HepG2 (cell line): ENCODE measurements around the gene ABCF1. TPM values are rescaled to one million over a fixed set of nuclear protein-coding genes. Genes with fewer than 3 reads are reported as not detected.

Experiments
- CCDC6 ChIP-seq: sonication (generic); formaldehyde crosslinking; IDR thresholded peaks from 2 replicates; pipeline ENCODE4 v1.8.1; 2022; ENCODE audit warnings: mild to moderate bottlenecking, missing genetic modification reagents, moderate library complexity
- ERF ChIP-seq: IDR thresholded peaks from 2 replicates; pipeline ENCODE4 v1.6.1; 2018; ENCODE audit warnings: missing biosample characterization, missing genetic modification reagents
- FOXA3 ChIP-seq: IDR thresholded peaks from 2 replicates; pipeline ENCODE4 v1.6.1; 2016; ENCODE audit warnings: missing genetic modification reagents, missing compliant biosample characterization
- FOXC1 ChIP-seq: sonication (generic); formaldehyde crosslinking; IDR thresholded peaks from 2 replicates; pipeline ENCODE4 v1.8.0; 2022; ENCODE audit warnings: mild to moderate bottlenecking, missing genetic modification reagents, borderline replicate concordance
- HCFC1 ChIP-seq: fragments of 150-350 bp; IDR thresholded peaks from 2 replicates; pipeline ENCODE4 v1.6.1; 2014; ENCODE audit warnings: low read depth, low read length
- HOXA3 ChIP-seq: sonication (generic); formaldehyde crosslinking; IDR thresholded peaks from 2 replicates; pipeline ENCODE4 v1.5.0; 2020; ENCODE audit warnings: missing genetic modification reagents
- IKZF5 ChIP-seq: IDR thresholded peaks from 2 replicates; pipeline ENCODE4 v1.6.1; 2018; ENCODE audit warnings: missing genetic modification reagents, mild to moderate bottlenecking, missing compliant biosample characterization
- MAFK ChIP-seq, 2 experiments: IDR thresholded peaks in 1 of 2; conservative IDR thresholded peaks in 1 of 2; 2 replicates each; pipeline ENCODE4 v1.6.1; 2011; ENCODE audit warnings: improper control_type of control experiment in 2 of 2, low read length in 2 of 2
- MXD3 ChIP-seq: IDR thresholded peaks from 2 replicates; pipeline ENCODE4 v1.6.1; 2016; ENCODE audit warnings: mild to moderate bottlenecking, missing biosample characterization, missing genetic modification reagents
- TBP ChIP-seq: sonication (generic); formaldehyde crosslinking; IDR thresholded peaks from 2 replicates; pipeline ENCODE4 v1.5.0; 2020; ENCODE audit warnings: missing genetic modification reagents
- ZBTB34 ChIP-seq: sonication (generic); formaldehyde crosslinking; IDR thresholded peaks from 2 replicates; pipeline ENCODE4 v1.8.0; 2022; ENCODE audit warnings: mild to moderate bottlenecking, missing genetic modification reagents
- ZFP37 ChIP-seq: sonication (generic); formaldehyde crosslinking; IDR thresholded peaks from 2 replicates; pipeline ENCODE4 v1.4.0; 2020; ENCODE audit warnings: missing genetic modification reagents, borderline replicate concordance
- ZKSCAN8 ChIP-seq: IDR thresholded peaks from 2 replicates; pipeline ENCODE4 v1.6.1; 2016; ENCODE audit warnings: borderline replicate concordance, missing genetic modification reagents, missing compliant biosample characterization
- ZNF121 ChIP-seq: sonication (generic); formaldehyde crosslinking; IDR thresholded peaks from 2 replicates; pipeline ENCODE4 v1.5.0; 2020; ENCODE audit warnings: mild to moderate bottlenecking, missing genetic modification reagents
- ZNF3 ChIP-seq: IDR thresholded peaks from 2 replicates; pipeline ENCODE4 v1.7.0; 2017; ENCODE audit warnings: inconsistent platforms
- ZNF318 ChIP-seq: sonication (generic); formaldehyde crosslinking; IDR thresholded peaks from 2 replicates; pipeline ENCODE4 v1.4.0; 2020; ENCODE audit warnings: mild to moderate bottlenecking, missing genetic modification reagents
- ZNF496 ChIP-seq: sonication (generic); formaldehyde crosslinking; IDR thresholded peaks from 2 replicates; pipeline ENCODE4 v1.8.1; 2023; ENCODE audit warnings: mild to moderate bottlenecking, moderate library complexity, missing genetic modification reagents; ENCODE audit not compliant: insufficient replicate concordance
- ZNF83 ChIP-seq: sonication (generic); formaldehyde crosslinking; IDR thresholded peaks from 2 replicates; pipeline ENCODE4 v1.4.0; 2020; ENCODE audit warnings: missing genetic modification reagents, mild to moderate bottlenecking, borderline replicate concordance
- ZNF850 ChIP-seq: sonication (generic); formaldehyde crosslinking; conservative IDR thresholded peaks from 2 replicates; pipeline ENCODE4 v1.9.0; 2021; ENCODE audit warnings: mild to moderate bottlenecking, missing genetic modification reagents
- polyA plus RNA-seq, 8 experiments: library from polyadenylated mRNA; depleted of rRNA in 3 of 8; stranded (reverse) in 7 of 8; unstranded in 1 of 8; fragments of >200 nt; fragmentation: Illumina TruSeq in 4 of 8; extraction: Trizol in 4 of 8; gene quantifications; 2 replicates each; pipeline versions ENCODE4 v1.2.1 to v1.2.3, GENCODE V29; 2011 to 2016; ENCODE audit warnings: low read depth in 4 of 8, missing spikeins in 1 of 8, mixed read lengths in 1 of 8; ENCODE audit not compliant: insufficient read depth in 1 of 8
- total RNA-seq, 5 experiments: library from RNA; depleted of rRNA; stranded (reverse); fragments of >200 nt; fragmentation: Illumina TruSeq; extraction: Trizol; gene quantifications; 2 replicates each; pipeline ENCODE4 v1.2.3, GENCODE V29; 2016; ENCODE audit warnings: low read depth in 1 of 5

The ABCF1 gene
- total and polyA plus RNA-seq, 2 of the 13 experiments (the other 11 are each of a cell fraction or from before 2014, with no cell fraction given): 25.4 to 98.9 TPM

GRCh38 chr6:30617565-30618269, 46.5 kb downstream of the ABCF1 start, which contains the start of gene MRPS18B (continued):
- no peak for TF ChIP-seq ZNF318 (CRISPR knock-in tag)
- TF ChIP-seq HCFC1: 0 out of 2 replicates have a peak, but pooled peaks have one; percentile 10
- peak; percentile 85 for TF ChIP-seq HOXA3
- TF ChIP-seq ERF (CRISPR knock-in tag): peak; percentile 63
- no peak for TF ChIP-seq ZNF121 (CRISPR knock-in tag)
- peak; percentile 40; the same call in 1 of the 2 replicates for TF ChIP-seq CCDC6 (CRISPR knock-in tag)
- peak; percentile 77; the same call in 1 of the 2 replicates for TF ChIP-seq ZNF3 (CRISPR knock-in tag)
- TF ChIP-seq ZFP37 (CRISPR knock-in tag): peak; percentile 82; the same call in 1 of the 2 replicates
- TF ChIP-seq ZNF850 (CRISPR knock-in tag): no peak
- peak; percentile 91; the same call in 1 of the 2 replicates for TF ChIP-seq ZNF83 (CRISPR knock-in tag)
- no peak for TF ChIP-seq ZNF496 (CRISPR knock-in tag)
- peak; percentile 80; the same call in 1 of the 2 replicates for TF ChIP-seq MXD3 (CRISPR knock-in tag)
- TF ChIP-seq IKZF5 (CRISPR knock-in tag): no peak
- no peak for TF ChIP-seq TBP
- TF ChIP-seq FOXA3 (CRISPR knock-in tag): no peak
- TF ChIP-seq ZKSCAN8 (CRISPR knock-in tag): peak; percentile 65
- no peak for TF ChIP-seq FOXC1 (CRISPR knock-in tag)
- no peak for TF ChIP-seq ZBTB34 (CRISPR knock-in tag)
- peak; percentile 57 to 60 for TF ChIP-seq MAFK (conservative IDR thresholded peaks at IDR 0.05 in 1 of 2, IDR thresholded peaks at IDR 0.05 in 1 of 2; ENCODE audit: low read length in 2 of 2)
